ENCODE measurements around the gene PTCHD4.

- TF ChIP-seq EP300 (IDR thresholded peaks at IDR 0.05): no peak
- no peak for TF ChIP-seq RFX5 (IDR thresholded peaks at IDR 0.05)
- TF ChIP-seq HDAC2 (IDR thresholded peaks at IDR 0.05): no peak
- TF ChIP-seq, protein P1, sequence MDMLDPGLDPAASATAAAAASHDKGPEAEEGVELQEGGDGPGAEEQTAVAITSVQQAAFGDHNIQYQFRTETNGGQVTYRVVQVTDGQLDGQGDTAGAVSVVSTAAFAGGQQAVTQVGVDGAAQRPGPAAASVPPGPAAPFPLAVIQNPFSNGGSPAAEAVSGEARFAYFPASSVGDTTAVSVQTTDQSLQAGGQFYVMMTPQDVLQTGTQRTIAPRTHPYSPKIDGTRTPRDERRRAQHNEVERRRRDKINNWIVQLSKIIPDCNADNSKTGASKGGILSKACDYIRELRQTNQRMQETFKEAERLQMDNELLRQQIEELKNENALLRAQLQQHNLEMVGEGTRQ (IDR thresholded peaks at IDR 0.05): no peak
- TF ChIP-seq, protein P2, sequence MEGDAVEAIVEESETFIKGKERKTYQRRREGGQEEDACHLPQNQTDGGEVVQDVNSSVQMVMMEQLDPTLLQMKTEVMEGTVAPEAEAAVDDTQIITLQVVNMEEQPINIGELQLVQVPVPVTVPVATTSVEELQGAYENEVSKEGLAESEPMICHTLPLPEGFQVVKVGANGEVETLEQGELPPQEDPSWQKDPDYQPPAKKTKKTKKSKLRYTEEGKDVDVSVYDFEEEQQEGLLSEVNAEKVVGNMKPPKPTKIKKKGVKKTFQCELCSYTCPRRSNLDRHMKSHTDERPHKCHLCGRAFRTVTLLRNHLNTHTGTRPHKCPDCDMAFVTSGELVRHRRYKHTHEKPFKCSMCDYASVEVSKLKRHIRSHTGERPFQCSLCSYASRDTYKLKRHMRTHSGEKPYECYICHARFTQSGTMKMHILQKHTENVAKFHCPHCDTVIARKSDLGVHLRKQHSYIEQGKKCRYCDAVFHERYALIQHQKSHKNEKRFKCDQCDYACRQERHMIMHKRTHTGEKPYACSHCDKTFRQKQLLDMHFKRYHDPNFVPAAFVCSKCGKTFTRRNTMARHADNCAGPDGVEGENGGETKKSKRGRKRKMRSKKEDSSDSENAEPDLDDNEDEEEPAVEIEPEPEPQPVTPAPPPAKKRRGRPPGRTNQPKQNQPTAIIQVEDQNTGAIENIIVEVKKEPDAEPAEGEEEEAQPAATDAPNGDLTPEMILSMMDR (IDR thresholded peaks at IDR 0.05): no peak
- TF ChIP-seq, protein P3, sequence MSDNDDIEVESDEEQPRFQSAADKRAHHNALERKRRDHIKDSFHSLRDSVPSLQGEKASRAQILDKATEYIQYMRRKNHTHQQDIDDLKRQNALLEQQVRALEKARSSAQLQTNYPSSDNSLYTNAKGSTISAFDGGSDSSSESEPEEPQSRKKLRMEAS (IDR thresholded peaks at IDR 0.05): no peak
- no peak for TF ChIP-seq POLR2A (IDR thresholded peaks at IDR 0.05; ENCODE audit: low read length)
- no peak for TF ChIP-seq PHF8 (IDR thresholded peaks at IDR 0.05; ENCODE audit: borderline replicate concordance, low read depth)
- TF ChIP-seq RAD21 (conservative IDR thresholded peaks at IDR 0.05 in 1 of 2, IDR thresholded peaks at IDR 0.05 in 1 of 2): no peak
- TF ChIP-seq, protein P4, sequence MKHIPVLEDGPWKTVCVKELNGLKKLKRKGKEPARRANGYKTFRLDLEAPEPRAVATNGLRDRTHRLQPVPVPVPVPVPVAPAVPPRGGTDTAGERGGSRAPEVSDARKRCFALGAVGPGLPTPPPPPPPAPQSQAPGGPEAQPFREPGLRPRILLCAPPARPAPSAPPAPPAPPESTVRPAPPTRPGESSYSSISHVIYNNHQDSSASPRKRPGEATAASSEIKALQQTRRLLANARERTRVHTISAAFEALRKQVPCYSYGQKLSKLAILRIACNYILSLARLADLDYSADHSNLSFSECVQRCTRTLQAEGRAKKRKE (CRISPR knock-in tag; IDR thresholded peaks at IDR 0.05; ENCODE audit: low read depth): no peak
- no peak for TF ChIP-seq HMGXB4 (CRISPR knock-in tag; IDR thresholded peaks at IDR 0.05; ENCODE audit: borderline replicate concordance)
- no peak for TF ChIP-seq ESRRA (IDR thresholded peaks at IDR 0.05; ENCODE audit: borderline replicate concordance, low read length)
- no peak for TF ChIP-seq POLR2AphosphoS2 (conservative IDR thresholded peaks at IDR 0.05; ENCODE audit: low read length)
- TF ChIP-seq, protein P5, sequence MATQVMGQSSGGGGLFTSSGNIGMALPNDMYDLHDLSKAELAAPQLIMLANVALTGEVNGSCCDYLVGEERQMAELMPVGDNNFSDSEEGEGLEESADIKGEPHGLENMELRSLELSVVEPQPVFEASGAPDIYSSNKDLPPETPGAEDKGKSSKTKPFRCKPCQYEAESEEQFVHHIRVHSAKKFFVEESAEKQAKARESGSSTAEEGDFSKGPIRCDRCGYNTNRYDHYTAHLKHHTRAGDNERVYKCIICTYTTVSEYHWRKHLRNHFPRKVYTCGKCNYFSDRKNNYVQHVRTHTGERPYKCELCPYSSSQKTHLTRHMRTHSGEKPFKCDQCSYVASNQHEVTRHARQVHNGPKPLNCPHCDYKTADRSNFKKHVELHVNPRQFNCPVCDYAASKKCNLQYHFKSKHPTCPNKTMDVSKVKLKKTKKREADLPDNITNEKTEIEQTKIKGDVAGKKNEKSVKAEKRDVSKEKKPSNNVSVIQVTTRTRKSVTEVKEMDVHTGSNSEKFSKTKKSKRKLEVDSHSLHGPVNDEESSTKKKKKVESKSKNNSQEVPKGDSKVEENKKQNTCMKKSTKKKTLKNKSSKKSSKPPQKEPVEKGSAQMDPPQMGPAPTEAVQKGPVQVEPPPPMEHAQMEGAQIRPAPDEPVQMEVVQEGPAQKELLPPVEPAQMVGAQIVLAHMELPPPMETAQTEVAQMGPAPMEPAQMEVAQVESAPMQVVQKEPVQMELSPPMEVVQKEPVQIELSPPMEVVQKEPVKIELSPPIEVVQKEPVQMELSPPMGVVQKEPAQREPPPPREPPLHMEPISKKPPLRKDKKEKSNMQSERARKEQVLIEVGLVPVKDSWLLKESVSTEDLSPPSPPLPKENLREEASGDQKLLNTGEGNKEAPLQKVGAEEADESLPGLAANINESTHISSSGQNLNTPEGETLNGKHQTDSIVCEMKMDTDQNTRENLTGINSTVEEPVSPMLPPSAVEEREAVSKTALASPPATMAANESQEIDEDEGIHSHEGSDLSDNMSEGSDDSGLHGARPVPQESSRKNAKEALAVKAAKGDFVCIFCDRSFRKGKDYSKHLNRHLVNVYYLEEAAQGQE (IDR thresholded peaks at IDR 0.05): no peak
These were observed 35.8 kb downstream of the PTCHD4 start for GRCh38 chr6:48075181-48075580.
